Type B pancreatic cell (in vitro differentiated cells): Measurements from ENCODE around the gene DGAT2. TPM values are rescaled to one million over a fixed set of nuclear protein-coding genes. Genes with fewer than 3 reads are reported as not detected.
A peak's percentile ranks its signal among the peaks of the same experiment; 100 is the strongest.

Experiments used
- DNase-seq: peaks from one replicate; pipeline ENCODE4 v3.0.0; 2021; ENCODE audit warnings: mixed read lengths; ENCODE audit not compliant: unreplicated experiment; ENCODE audit errors: extremely low spot score
- H3K27ac Mint-ChIP-seq: 2 replicates; pipeline ENCODE4 v1.8.0; 2021; ENCODE audit warnings: mild to moderate bottlenecking, mixed read lengths
- H3K27me3 Mint-ChIP-seq: 2 replicates; pipeline ENCODE4 v1.8.0; 2021; ENCODE audit warnings: mixed read lengths
- H3K36me3 Mint-ChIP-seq: 2 replicates; pipeline ENCODE4 v1.8.0; 2021; ENCODE audit warnings: mixed read lengths
- H3K4me1 Mint-ChIP-seq: one replicate; pipeline ENCODE4 v1.8.0; 2021; ENCODE audit warnings: mixed read lengths; ENCODE audit not compliant: unreplicated experiment
- H3K4me3 Mint-ChIP-seq: 2 replicates; pipeline ENCODE4 v1.8.0; 2021; ENCODE audit warnings: mild to moderate bottlenecking, mixed read lengths
- H3K9me3 Mint-ChIP-seq: 2 replicates; pipeline ENCODE4 v1.8.0; 2021; ENCODE audit warnings: mixed read lengths
- CTCF ChIP-seq: fragments of 200-600 bp; sonication (generic); conservative IDR thresholded peaks from 2 replicates; pipeline ENCODE4 v1.5.0; 2021; ENCODE audit warnings: antibody characterized with exemption, mild to moderate bottlenecking
- total RNA-seq: library from RNA; stranded (reverse); gene quantifications from 2 replicates; pipeline ENCODE4 v1.2.1, GENCODE V29; 2021; ENCODE audit warnings: low replicate concordance

DGAT2 gene
- total RNA-seq, 1 donor from 2014 or later, result 5.9 TPM

GRCh38 chr11:75793966-75794365 is 25.4 kb downstream of the DGAT2 start:
- Mint-ChIP-seq H3K27me3 (no peaks in the 10 kb centered on the region), H3K36me3 (no peaks in the 10 kb centered on the region), H3K4me1 (peaks cover 5% of the 10 kb centered on the region), H3K4me3 (no peak overlapping the region), H3K9me3 (no peaks in the 10 kb centered on the region), H3K27ac (no peak overlapping the region)
- TF ChIP-seq CTCF, result no peak
- no peak for DNase-seq

- Mint-ChIP-seq H3K9me3 (no peaks in the 10 kb centered on the region), H3K4me3 (no peak overlapping the region), H3K36me3 (no peaks in the 10 kb centered on the region), H3K4me1 (peaks cover 5% of the 10 kb centered on the region), H3K27me3 (no peaks in the 10 kb centered on the region), H3K27ac (no peak overlapping the region)
- DNase-seq, result no peak
- no peak for TF ChIP-seq CTCF
These were observed 26.9 kb downstream of the DGAT2 start for GRCh38 chr11:75795276-75796090.

GRCh38 chr11:75796091-75796435 is 27.5 kb downstream of the DGAT2 start:
- H3K4me3 Mint-ChIP-seq, result no peak overlapping the region
- H3K9me3 Mint-ChIP-seq, result no peaks in the 10 kb centered on the region
- H3K27me3 Mint-ChIP-seq, result no peaks in the 10 kb centered on the region
- H3K4me1 Mint-ChIP-seq, result peaks cover 5% of the 10 kb centered on the region
- DNase-seq, result no peak
- TF ChIP-seq CTCF, result no peak
- no peak overlapping the region for H3K27ac Mint-ChIP-seq
- no peaks in the 10 kb centered on the region for H3K36me3 Mint-ChIP-seq

- Mint-ChIP-seq H3K27ac (peak overlapping the region; percentile 66), H3K9me3 (no peaks in the 10 kb centered on the region), H3K4me3 (peak overlapping the region; percentile 22), H3K36me3 (no peaks in the 10 kb centered on the region), H3K27me3 (no peaks in the 10 kb centered on the region), H3K4me1 (peaks cover 5% of the 10 kb centered on the region)
- TF ChIP-seq CTCF, result no peak
- no peak for DNase-seq
These were observed 28.5 kb downstream of the DGAT2 start for GRCh38 chr11:75797116-75797515.

- Mint-ChIP-seq H3K9me3 (no peaks in the 10 kb centered on the region), H3K4me1 (peaks cover 5% of the 10 kb centered on the region), H3K4me3 (no peak overlapping the region), H3K27ac (peak overlapping the region; percentile 66), H3K36me3 (no peaks in the 10 kb centered on the region), H3K27me3 (no peaks in the 10 kb centered on the region)
- no peak for DNase-seq
- no peak for TF ChIP-seq CTCF
These were observed 29.2 kb downstream of the DGAT2 start for GRCh38 chr11:75797792-75798191.
